GM18511 (cell line): ENCODE results near the gene IL21R.

Experiments used
- ATAC-seq: cut with Tn5 transposase; IDR thresholded peaks from one replicate; pipeline ENCODE4 v1.9.1; 2021; ENCODE audit warnings: mild to moderate bottlenecking, moderate library complexity; ENCODE audit not compliant: unreplicated experiment

The IL21R gene

DNA sequence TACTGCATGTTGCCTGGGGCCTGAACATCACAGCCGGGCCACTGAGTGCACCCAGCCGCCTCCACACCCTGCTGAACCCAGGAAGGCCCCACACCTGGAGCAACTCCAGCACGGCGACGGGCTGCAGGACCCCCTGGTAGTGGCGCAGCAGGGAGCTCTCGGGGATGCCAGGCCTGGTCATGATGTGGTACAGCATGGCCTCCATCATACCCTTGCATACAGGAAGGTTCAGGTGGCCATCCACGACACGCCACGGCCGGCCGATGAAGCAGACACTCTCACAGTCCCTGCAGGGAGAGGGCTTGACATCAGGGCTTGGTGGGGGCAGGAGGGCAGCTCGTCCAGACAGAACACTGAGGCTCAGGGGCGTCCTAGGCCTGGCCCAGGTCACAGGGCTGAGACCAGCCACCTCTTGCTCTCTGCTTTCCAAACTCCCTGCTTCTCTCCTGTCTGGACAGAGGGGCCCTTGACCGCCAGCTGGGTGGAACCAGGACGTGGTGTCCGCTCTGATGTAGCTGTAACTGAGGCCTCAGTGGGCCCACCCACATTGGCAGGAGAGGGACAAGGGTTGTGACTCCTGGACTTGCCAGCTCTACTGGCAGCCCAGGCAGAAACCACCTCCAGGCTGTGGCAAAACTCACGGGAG is 60.3 kb downstream of the IL21R start:
- no peak for ATAC-seq

DNA sequence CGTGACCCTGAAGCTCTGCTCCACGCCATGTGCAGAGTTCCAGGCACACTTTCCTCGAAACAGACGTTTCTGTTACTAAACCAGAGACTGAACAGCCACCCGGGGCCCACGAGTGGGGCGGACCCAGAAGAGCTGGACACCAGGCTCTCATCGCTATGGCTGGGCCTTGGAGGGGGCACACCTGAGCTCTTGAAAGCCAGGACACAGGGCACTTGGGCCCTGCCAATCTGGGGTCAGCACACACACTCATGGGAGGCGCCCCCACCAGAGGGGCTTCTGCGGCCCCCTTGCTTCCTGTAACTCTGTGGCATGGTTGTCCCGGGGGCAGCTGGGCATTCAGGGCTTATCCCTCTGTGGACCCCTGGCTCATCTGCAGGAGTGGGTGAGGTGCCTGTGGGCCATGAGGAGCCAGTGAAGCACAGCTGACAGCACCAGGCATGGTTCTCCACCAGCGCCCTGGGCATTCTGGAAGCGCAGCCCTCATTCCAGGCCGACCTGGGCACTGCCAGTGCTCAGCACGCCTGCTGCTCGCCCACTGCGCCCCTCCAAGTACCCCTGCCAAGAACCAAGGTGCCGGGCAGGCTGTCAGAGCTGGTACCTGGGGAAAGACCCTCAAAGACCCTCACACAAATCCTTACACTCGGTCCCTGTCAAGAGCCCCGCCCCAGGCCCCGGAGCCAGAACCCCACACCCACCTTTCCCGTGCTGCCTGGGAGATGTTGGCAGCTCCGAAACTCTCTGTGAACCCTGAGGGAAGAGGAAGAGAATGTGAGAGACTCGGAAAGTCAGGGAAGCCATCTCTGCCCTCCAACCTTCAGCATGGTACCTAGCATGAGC is 61.1 kb downstream of the IL21R start:
- ATAC-seq: no peak

DNA sequence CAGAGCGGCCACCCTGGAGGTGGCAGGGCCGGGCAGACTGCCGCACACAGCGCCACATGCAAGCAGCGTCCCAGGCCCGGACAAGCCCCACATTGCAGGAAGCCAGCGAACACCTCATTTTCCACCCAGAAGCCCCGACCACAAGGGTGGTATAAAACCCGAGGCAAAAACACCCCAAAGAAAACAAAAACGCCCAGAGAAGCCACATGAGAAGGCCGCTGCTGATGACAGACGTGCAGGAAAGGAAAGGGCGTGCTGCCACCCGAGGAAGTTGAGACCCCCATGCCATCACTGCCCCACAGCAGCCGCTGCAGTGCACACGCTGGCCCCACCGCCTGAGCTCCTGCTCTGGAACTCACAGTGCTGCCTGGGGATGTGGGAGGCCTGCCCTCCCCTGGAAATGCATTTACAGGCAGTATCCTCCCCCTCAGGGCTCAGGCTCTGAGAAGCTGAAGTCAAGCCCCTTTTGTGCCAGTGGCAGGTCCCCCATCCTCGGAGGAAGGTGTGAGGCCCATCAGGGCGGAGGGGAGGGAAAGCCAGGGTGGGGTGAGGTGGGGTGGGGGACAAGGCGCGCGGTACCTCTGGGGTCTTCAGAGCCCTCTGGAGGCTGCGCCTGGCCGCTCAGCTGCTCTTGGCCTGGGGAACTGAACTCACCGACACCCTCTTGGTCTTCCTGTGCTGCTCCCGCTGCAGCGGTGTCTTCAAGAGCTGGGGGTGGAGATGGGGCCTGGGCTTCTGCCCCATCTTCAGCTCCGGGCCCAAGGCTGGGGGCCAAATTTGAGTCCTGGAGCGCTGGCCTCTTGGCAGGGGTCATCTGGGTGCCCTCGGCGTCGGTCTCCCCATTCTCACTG is 62.0 kb downstream of the IL21R start:
- ATAC-seq: no peak

DNA sequence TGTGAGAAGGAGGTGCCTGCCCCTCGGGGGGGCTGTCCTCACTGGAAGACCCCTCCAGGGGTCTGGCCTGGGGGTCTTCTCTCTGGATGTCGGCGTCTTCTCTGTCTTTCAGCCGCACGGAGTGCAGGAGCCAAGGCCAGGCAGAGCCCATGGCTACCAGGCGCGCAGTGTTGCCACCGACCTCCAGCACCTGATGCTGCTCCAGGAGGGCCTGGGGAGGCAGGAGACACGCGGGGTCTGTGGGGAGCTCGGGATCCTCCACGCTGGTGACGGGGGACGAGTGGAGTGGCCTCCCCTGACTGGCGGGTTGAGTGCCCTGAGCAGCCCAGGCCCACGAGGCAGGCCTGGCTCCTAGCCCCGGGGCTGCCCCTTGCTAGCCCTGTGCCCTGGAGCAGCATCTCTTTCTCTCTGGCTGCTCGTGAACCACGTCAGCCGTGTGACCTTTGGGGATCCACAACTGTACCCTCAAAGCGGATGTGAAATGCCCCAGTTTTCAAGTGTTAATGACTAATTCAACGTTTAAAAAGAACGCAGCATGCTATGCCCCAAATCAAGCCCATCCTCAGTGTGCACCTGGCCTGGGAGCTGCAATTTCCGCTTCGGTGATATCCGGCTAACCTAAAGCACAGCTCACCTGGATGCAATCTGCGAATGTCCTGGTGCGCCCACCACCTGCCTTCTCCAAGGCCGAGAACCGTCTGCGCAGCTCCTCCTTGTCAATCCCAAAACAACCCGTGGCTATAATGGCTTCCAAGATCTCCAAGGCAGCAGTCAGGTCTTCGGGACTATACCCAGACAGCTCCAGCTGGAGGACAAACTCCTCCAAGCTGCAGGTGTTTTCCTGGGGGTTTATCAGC is 62.9 kb downstream of the IL21R start:
- ATAC-seq: no peak

DNA sequence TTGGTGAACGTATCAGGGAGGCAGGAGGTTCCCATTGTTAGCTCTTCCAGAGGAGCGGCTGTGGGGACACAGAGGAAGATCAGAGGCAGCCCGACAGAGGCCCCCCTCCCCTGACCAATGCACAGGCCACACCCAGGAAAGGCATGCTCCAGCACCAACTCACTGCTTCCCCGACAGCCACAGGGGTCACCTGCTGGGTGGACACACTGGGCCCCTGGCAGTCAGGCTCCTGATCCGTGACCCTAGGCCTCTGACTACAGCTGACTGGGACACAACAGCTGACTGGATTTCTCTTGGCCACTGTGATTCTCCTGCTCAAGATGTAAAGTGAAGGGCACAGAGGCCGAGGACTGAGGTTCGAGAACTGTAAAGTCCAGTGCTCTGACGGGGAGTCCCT is 63.5 kb downstream of the IL21R start:
- ATAC-seq: no peak

DNA sequence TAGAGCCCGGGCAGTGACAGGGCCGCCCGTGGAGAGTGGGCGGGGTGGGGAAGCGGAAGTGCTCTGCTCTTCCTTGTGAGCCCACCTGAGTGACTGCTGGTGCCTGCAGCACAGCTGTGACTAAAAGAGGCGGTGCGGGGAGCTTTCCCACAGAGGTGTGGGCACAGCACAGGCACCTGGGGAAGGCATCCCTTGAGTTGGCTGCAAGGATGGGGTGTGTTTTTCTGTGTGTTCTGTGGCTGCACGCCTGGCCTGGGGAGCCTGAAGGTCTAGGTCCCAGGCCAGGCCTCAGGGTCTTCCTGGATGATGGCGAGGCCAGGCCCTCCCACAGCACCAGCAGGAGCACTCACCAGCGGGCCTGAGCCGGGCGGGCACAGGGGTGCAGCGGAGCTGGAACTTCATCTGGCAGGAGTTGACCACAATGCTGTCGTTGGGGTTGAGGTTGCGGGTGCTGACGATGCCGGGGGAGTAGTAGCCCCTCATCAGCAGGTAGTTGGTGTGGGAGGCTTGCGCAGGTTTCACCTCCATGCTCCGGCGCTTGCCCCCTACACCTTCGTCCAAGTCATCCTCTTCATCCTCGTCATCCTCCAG is 67.1 kb downstream of the IL21R start:
- ATAC-seq: no peak

DNA sequence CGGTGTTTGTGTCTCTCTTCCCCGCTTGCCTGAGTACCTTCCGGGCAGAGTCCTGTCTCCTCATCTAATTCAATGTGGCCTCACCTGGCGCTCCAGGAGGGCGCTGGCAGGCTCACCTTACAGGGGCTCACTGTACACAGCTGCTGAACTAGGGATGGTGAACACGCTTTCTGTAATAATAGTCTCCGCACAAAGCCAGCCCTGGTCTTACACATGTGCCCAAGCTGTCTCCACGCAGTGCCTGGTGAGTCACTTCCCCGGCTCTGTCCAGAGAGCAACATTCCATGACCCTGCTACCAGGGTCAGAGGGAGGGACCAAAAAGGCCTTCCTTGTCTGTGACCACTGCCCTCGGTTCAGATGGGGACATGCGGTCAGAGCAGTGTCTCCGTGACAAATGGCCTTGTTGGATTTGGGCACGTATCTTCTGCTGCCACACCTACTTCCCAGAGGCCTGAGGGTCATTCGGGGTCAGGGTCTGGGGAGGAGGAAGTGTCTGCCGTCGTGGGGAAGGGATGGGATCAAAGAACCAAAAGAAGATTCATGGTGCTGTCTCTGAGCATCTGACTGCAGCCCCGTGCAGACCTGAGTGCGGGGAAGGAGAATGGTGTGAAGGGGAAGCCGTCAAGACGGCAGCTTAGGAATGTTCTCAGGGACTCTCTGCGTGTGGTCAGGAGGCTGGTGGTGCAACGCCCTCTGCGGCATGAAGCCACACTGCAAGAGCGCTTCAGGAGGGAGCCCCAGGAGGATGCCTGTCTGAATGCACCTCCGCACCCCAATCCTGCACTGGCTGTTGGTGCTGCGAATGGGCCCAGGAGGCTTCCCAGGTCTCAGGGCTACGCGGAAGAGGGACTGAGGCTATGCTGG is 68.8 kb downstream of the IL21R start:
- no peak for ATAC-seq

DNA sequence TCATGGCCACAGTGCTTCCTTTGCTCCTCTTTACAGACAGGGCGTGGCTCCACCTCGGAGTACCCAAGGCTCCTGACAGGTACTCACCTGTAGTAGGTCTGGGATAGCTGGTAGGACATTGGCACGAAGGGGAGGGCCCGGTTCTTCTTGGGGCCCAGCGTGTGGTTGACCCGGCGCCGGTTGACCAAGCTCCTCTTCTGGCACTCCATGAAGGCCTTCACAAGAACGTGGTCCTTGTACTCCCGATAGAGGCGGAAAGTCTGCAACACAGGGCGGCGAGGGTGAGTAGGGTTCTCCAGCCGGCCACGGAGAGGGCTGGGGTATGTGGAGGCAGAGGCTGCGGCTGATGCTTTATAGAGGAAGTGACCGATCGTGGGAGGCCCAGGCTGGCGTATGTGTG is 69.7 kb downstream of the IL21R start:
- ATAC-seq: no peak

DNA sequence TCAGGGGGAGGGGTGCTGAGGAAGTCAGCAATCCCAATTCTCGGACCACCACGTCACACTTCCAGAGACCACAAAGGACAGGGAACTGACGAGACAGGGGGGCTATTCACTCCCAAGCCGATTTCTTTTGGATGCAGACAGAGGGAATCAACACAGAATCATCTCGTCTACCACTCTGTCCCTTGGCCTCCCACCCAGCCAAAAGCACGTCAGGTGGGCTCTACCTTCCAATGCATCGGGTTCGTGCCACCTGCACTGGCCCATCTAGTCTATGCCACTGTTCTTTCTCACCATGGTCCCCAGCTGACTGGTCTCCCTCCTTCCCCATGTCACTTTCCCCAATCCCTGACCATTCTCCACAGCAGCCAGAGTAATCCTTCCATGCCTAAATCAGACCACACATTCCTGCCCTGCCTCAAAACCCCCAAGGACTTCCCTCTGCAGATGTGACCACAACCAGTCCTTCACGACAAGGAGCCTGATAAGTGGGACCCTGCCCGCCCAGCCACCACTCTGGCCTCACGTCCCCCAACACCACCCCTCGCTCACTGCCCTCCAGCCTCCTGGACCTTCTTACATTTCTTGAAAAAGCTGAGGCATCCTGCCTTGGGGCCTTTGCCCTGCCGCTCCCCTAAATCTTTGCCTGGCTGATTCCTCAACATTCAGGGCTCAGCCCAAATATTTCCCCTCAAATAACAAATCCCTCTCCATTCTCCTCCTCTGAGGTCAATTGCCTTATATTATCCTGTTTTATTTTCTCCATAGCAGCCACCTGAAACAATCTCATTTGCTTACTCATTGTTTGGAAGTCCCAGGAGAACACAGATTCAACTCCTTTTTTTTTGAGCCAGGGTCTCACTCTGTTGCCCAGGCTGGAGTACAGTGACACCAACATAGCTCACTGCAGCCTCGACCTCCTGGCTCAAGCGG is 70.4 kb downstream of the IL21R start:
- ATAC-seq: no peak

DNA sequence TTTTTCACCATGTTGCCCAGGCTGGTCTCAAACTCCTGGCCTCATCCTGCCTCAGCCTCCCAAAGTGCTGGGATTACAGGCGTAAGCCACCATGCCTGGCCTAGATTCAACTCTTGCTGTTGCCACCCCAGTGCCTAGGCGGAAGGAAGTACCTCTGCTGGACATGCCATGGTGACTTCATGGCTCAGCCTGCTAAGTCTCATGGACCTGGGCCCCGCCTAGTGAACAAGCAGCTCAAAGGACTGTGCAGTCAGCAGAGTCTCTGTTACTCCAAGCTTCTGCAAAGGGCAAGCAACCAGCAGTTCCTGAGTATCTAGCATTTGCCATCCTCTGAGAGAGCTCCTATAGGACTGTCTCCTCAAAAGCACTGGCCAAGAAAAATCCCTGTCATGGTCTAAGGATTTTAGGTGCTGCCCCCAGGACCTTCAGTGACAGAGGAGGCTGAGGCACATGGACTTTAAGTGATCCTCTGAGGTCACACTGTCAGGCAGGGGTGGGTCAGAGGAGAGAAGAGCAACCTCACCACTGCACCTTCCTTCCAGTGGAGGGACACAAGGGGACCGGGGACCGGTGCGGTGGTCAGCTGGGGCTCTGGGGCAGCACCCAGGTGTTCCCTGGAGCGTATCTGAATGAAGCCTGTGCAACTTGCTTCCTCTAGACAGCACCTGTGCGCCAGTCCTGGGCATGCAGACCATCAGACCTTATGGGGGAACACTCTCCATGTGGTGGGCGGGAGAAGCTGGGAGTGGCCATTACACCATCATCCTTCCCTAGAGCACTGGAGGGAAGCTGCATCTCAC is 71.3 kb downstream of the IL21R start:
- no peak for ATAC-seq

DNA sequence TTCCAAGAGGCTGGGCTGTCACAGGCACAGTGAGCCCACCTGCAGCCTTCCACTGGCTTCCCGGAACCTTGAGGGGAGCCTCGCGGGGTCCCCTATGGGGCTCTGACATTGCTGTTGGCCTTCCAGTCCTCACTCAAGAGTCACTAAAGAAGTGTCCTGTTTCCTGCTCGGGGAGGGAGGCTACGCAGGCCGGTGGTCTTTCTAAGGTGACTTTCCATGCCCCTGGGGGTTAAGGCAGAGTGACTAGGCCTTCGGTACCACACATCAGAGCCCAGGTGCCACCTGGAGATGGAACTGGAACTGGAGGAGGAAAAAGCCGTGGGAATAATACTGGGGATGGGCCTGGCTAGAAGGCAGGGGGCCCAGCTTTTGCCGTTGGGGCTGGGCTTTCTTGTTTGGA is 72.1 kb downstream of the IL21R start:
- no peak for ATAC-seq

DNA sequence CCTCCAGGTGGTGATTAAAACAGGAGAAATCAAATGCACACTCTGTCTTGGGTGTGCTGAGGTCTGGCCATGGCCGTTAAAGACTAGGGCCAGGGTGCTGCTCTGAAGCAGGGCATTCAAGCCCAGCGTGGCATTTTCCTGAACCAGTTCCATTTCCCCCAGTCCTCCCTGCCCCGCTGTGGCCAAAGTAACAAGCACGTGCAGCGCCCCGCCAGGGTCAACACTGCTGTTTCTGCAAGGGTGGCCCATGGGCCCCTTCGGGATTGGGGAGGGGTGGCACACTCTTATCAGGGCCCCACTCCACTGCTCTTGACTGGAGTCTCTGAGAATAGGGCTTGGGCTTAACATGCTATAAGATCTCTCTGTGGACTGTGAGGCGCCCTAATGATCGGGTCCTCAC is 72.9 kb downstream of the IL21R start:
- no peak for ATAC-seq

DNA sequence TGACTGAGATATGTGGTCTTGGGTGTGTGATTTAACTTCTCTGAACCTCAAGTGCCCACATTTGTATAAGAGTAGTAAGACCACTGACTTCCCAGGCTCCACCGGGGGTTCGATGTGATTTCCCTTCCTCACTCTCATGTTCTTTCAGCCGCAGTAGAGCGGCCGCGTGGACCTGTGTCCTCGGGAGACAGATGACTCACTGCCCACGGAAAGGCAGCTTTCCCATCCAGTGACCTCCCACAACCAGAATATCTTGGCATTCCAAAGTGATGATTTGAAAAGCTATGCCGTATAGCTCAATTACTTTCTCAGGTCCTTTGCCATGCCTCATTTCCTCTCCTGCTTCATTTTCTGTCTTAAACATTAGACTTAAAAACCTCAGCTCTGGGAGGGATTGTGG is 73.6 kb downstream of the IL21R start:
- ATAC-seq: no peak

DNA sequence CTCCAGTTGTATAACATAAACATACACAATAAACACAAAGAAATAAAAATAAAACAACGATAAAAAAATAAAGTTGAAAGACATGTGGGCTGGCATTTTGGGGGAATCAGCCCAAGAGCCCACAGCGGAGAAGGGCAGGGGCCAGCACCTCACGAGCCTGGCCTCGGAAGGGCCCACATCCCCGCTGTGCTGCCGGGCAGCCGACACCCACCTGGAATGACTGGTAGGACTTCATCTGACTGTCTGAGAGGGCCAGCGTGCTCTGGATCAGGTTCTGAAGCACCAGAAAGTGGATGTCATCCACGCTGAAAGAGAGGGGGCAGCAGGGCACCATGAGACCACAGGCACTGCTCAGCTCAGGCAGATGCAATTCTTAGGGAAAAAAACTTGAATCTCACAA is 74.3 kb downstream of the IL21R start:
- ATAC-seq: no peak

DNA sequence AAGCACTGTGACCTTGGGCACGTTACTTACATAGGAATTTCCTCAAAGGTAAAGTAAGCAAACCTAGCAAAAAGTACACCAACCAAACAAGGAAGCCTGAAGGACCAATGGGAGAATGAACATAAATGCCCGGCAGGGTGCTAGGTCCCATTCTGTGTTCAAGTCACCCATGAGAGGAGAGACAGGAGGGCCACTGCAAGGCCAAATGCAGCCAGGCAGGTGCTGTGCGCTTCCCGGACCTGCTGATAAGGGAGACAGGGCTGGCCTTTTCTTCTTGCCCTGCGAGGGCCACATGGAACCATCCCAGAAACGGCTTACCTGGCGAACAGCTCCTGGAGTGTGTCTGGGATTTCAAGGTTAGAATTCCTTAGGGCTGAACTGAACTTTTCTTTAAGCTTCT is 78.8 kb downstream of the IL21R start:
- no peak for ATAC-seq

DNA sequence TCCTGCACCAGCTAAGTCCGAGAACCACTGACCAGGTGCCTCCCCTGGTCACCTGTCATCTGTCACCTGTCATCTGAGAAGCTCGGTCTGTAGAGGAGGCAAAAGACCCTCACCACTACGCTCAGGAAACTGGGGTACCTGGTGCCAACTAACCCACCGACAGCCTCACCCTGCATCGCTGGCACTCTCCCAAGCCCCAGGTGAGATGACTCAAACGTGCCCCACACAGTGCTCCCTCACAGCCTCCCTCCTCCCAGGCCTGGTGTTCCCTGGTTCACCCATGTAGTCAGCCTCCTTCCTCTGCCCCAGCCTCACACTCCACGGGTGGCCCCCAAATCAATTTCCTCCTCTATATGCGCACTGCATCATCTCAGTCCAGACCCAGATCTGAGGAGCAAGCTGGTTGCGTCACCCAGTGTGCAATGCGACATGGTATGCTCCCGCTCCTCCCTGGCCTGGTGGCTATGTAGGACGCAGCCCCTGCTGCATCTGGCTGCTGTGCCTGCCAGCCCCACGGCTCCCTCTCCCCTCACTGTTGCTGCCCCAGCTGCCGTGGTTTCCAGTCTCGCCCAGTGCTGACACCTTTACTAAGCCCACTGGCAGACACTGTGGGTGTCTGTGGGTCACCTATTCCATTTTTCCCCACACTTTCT is 79.4 kb downstream of the IL21R start:
- no peak for ATAC-seq
